SK-N-MC (cell line): ENCODE results near the gene KCNQ1OT1.

Experiments
- EZH2 ChIP-seq: fragments of 200-600 bp; sonication (generic); IDR thresholded peaks from one replicate; pipeline ENCODE4 v1.6.1; 2017; ENCODE audit warnings: antibody characterized with exemption
- POLR2AphosphoS5 ChIP-seq: IDR thresholded peaks from 2 replicates; pipeline ENCODE4 v1.6.1; 2012; ENCODE audit warnings: mild to moderate bottlenecking, low read depth, low read length, borderline replicate concordance

GRCh38 chr11:2650343-2650867 is 49.4 kb downstream of the KCNQ1OT1 start:
- TF ChIP-seq POLR2AphosphoS5 (no peak), EZH2 (no peak)
